ENCODE measurements around the gene HS6ST3. TPM values are rescaled to one million over a fixed set of nuclear protein-coding genes. Genes with fewer than 3 reads are reported as not detected.

Gene HS6ST3
- total and polyA plus RNA-seq, 9 of the 15 experiments (the other 6 are each of a cell fraction or from before 2014, with no cell fraction given): not detected

DNA sequence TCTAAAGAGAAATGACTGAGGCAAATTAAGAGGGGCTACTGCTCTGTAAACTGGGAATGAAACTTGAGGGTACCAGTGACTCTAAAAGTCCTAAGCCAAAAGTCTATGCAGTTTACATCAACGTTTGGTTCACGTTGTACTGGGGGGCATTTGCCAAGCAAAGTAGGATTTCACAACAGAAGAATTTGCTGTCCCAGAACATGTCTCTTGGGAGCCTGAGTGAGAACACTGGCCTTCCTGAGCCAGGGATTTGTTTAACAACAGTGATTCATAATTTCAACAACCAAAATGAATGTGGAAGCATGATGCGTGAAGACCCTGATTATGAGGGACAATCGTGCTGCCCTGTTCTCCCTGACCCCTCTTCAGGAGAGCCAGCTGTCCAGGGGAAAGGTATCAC lies 726.4 kb downstream of the HS6ST3 start:
- Histone ChIP-seq H4K20me1 (replicated peaks; ENCODE audit: control insufficient read depth, insufficient read depth, low read length) (no peaks in the 10 kb centered on the region), H3K9me3 (replicated peaks; ENCODE audit: control insufficient read depth, insufficient read depth, low read depth, low read length) (no peaks in the 10 kb centered on the region; the same call in 1 of the 2 replicates), H3K4me3 (no peak overlapping the region), H3K9ac (ENCODE audit: insufficient read depth in 1 of 2, low read depth in 2 of 2, low read length in 2 of 2) (no peak overlapping the region), H2AFZ (ENCODE audit: low read depth, low read length) (no peak overlapping the region), H3K79me2 (ENCODE audit: control insufficient read depth, insufficient read depth, low read length) (no peaks in the 10 kb centered on the region), H3K4me1 (replicated peaks in 1 of 2; ENCODE audit: control insufficient read depth in 2 of 2, insufficient read depth in 2 of 2, low read length in 2 of 2) (no peaks in the 10 kb centered on the region), H3K36me3 (ENCODE audit: control insufficient read depth, insufficient read depth, low read length) (no peaks in the 10 kb centered on the region), H3K27me3 (ENCODE audit: control insufficient read depth in 2 of 2, insufficient read depth in 2 of 2, low read length in 2 of 2) (no peaks in the 10 kb centered on the region), H3K9me1 (ENCODE audit: control insufficient read depth, insufficient read depth, low read length) (no peaks in the 10 kb centered on the region), H3K4me2 (ENCODE audit: insufficient read depth, low read length) (no peak overlapping the region), H3K27ac (ENCODE audit: extremely low read depth, low read depth, low read length) (no peak overlapping the region)
- no peak for FAIRE-seq
- CTCF ChIA-PET (ENCODE audit: low intra/inter-chr PET ratio): interaction anchor here (0.9 kb wide), 1 partner anchor 674 kb away, joined by 3 read pairs; no protein-coding TSS in a partner anchor
- ATAC-seq: no peak
- POLR2A ChIA-PET: no interaction called here
- no TSS peak for BruUV-seq (replicated peaks)
- 0% methylated on average over 4 of the region's 4 CpGs for WGBS (ENCODE audit: insufficient coverage, low coverage, missing lambda C conversion rate)
- in situ Hi-C loops (cut with MboI) (no loop called here), intact Hi-C loops (cut with micrococcal nuclease) (loop anchor here (5.0 kb wide), 1 partner anchor 794 kb away; no protein-coding TSS in a partner anchor)
- DNase-seq (ENCODE audit: extremely low read depth in 1 of 4, low spot score in 3 of 4): no peak
- TF ChIP-seq PHF20 (IDR thresholded peaks at IDR 0.05; ENCODE audit: partially characterized antibody) (no peak), POU5F1 (IDR thresholded peaks at IDR 0.05; ENCODE audit: borderline replicate concordance, low read depth, low read length, partially characterized antibody) (no peak), ZZZ3 (IDR thresholded peaks at IDR 0.05) (no peak), ARID2 (IDR thresholded peaks at IDR 0.05) (no peak), RBFOX2 (IDR thresholded peaks at IDR 0.05; ENCODE audit: low read depth, low read length) (no peak), KAT8 (IDR thresholded peaks at IDR 0.05; ENCODE audit: low read depth) (no peak), ZNF384 (IDR thresholded peaks at IDR 0.05; ENCODE audit: low read depth, low read length) (no peak), ZFPM2 (CRISPR knock-in tag; IDR thresholded peaks at IDR 0.05) (no peak)
- TF ChIP-seq, protein P1, sequence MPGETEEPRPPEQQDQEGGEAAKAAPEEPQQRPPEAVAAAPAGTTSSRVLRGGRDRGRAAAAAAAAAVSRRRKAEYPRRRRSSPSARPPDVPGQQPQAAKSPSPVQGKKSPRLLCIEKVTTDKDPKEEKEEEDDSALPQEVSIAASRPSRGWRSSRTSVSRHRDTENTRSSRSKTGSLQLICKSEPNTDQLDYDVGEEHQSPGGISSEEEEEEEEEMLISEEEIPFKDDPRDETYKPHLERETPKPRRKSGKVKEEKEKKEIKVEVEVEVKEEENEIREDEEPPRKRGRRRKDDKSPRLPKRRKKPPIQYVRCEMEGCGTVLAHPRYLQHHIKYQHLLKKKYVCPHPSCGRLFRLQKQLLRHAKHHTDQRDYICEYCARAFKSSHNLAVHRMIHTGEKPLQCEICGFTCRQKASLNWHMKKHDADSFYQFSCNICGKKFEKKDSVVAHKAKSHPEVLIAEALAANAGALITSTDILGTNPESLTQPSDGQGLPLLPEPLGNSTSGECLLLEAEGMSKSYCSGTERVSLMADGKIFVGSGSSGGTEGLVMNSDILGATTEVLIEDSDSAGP (CRISPR knock-in tag; IDR thresholded peaks at IDR 0.05): no peak
- TF ChIP-seq, protein P2, sequence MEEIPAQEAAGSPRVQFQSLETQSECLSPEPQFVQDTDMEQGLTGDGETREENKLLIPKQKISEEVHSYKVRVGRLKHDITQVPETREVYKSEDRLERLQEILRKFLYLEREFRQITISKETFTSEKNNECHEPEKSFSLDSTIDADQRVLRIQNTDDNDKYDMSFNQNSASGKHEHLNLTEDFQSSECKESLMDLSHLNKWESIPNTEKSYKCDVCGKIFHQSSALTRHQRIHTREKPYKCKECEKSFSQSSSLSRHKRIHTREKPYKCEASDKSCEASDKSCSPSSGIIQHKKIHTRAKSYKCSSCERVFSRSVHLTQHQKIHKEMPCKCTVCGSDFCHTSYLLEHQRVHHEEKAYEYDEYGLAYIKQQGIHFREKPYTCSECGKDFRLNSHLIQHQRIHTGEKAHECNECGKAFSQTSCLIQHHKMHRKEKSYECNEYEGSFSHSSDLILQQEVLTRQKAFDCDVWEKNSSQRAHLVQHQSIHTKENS (CRISPR knock-in tag; IDR thresholded peaks at IDR 0.05): no peak
- TF ChIP-seq, protein P3, sequence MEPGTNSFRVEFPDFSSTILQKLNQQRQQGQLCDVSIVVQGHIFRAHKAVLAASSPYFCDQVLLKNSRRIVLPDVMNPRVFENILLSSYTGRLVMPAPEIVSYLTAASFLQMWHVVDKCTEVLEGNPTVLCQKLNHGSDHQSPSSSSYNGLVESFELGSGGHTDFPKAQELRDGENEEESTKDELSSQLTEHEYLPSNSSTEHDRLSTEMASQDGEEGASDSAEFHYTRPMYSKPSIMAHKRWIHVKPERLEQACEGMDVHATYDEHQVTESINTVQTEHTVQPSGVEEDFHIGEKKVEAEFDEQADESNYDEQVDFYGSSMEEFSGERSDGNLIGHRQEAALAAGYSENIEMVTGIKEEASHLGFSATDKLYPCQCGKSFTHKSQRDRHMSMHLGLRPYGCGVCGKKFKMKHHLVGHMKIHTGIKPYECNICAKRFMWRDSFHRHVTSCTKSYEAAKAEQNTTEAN (CRISPR knock-in tag; IDR thresholded peaks at IDR 0.05): no peak
- TF ChIP-seq, protein P4, sequence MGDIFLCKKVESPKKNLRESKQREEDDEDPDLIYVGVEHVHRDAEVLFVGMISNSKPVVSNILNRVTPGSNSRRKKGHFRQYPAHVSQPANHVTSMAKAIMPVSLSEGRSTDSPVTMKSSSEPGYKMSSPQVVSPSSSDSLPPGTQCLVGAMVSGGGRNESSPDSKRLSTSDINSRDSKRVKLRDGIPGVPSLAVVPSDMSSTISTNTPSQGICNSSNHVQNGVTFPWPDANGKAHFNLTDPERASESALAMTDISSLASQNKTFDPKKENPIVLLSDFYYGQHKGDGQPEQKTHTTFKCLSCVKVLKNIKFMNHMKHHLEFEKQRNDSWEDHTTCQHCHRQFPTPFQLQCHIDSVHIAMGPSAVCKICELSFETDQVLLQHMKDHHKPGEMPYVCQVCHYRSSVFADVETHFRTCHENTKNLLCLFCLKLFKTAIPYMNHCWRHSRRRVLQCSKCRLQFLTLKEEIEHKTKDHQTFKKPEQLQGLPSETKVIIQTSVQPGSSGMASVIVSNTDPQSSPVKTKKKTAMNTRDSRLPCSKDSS (IDR thresholded peaks at IDR 0.05; ENCODE audit: low read depth, partially characterized antibody): no peak
- TF ChIP-seq, protein P5, sequence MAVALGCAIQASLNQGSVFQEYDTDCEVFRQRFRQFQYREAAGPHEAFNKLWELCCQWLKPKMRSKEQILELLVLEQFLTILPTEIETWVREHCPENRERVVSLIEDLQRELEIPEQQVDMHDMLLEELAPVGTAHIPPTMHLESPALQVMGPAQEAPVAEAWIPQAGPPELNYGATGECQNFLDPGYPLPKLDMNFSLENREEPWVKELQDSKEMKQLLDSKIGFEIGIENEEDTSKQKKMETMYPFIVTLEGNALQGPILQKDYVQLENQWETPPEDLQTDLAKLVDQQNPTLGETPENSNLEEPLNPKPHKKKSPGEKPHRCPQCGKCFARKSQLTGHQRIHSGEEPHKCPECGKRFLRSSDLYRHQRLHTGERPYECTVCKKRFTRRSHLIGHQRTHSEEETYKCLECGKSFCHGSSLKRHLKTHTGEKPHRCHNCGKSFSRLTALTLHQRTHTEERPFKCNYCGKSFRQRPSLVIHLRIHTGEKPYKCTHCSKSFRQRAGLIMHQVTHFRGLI (CRISPR knock-in tag; IDR thresholded peaks at IDR 0.05): no peak
- TF ChIP-seq, protein P6, sequence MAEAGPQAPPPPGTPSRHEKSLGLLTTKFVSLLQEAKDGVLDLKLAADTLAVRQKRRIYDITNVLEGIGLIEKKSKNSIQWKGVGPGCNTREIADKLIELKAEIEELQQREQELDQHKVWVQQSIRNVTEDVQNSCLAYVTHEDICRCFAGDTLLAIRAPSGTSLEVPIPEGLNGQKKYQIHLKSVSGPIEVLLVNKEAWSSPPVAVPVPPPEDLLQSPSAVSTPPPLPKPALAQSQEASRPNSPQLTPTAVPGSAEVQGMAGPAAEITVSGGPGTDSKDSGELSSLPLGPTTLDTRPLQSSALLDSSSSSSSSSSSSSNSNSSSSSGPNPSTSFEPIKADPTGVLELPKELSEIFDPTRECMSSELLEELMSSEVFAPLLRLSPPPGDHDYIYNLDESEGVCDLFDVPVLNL (CRISPR knock-in tag; IDR thresholded peaks at IDR 0.05; ENCODE audit: low read depth): no peak
